HG03575 (cell line): ENCODE results near the gene VSTM2L.

Source experiments
- ATAC-seq: cut with Tn5 transposase; IDR thresholded peaks from one replicate; pipeline ENCODE4 v1.9.1; 2021; ENCODE audit not compliant: unreplicated experiment, insufficient number of reproducible peaks, low FRiP score; ENCODE audit errors: extremely low read depth

VSTM2L gene

GRCh38 chr20:37896932-37897548 is 5.9 kb upstream of the VSTM2L start:
- no peak for ATAC-seq

GRCh38 chr20:37898233-37899104 is 4.5 kb upstream of the VSTM2L start:
- ATAC-seq, result no peak

GRCh38 chr20:37899105-37900045 is 3.6 kb upstream of the VSTM2L start:
- ATAC-seq, result no peak

DNA sequence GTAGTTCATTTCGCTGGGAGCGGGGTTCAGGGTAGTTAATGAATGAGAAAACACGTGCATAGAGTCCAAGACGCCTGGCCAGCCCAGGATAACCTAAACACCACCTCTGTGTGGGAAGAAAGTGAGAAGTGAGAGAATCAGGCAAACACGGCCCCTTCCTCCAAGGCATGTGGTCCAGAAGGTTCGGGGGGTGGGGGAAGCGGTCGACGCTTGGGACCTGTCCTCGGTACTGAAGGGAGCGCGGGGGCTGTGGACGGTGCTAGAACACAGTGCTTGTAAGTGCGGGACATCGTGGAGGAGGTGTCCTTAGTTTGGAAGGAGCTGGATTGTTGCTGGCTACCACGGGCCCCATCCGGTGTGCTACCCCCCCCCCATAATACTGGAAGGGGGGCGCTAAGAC is 1.7 kb upstream of the VSTM2L start:
- ATAC-seq, result no peak

GRCh38 chr20:37901654-37902503 is 1.0 kb upstream of the VSTM2L start:
- no peak for ATAC-seq

DNA sequence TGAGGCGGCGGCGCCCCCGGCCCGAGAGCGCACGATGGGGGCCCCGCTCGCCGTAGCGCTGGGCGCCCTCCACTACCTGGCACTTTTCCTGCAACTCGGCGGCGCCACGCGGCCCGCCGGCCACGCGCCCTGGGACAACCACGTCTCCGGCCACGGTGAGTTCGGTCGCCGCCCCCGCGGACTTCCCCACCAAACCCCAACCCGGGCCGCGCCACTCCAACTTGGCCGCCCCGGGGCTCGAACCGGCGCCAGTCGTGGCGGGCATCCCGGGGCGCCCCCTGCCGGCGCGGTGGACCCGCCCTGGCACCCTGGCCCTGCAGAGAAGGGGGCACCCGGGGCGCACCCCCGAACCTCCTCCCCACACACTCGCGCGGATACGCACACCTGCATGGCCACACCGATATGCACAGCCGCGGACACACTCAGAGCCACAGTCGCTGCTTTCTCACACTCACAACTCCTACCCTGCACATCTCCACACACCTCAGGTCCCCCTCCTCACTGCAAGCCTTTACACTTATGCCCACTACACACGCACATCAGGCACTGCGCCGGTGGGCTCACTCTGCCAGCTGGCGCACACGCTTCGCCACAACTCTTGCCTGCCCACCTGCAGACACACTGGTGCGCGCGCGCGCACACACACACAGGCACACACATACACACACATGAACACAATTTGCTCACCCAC is 535 bp downstream of the VSTM2L start:
- ATAC-seq, result no peak

GRCh38 chr20:37904008-37904642 is 1.2 kb downstream of the VSTM2L start:
- ATAC-seq, result no peak

DNA sequence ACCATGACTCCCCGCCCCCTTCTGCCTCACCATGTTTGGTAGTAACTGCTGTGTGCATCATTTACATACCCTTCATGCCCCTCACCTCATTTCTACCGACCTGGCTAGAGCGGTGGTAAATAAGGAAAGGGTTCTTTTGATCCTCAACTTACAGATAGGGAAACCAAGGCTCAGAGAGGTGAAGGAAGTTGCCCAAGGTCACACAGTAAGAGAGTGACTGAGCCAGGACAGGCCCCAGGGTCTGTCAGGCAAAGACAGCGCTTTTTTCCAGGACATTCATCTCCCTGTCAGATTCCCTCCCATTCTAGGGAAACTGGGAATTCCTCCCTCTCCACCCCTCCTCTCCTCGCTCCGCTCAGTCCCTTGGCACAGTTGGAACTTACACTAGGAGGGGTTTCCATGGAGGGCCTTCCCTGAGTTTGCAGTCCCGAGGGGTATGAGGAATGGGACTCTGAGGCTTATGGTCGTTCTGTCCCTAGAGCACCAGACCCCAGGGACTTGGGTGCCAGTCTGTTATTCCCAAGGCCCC is 2.0 kb downstream of the VSTM2L start:
- ATAC-seq, result no peak

GRCh38 chr20:37905671-37906613 is 3.0 kb downstream of the VSTM2L start:
- ATAC-seq, result no peak

GRCh38 chr20:37907330-37907676 is 4.4 kb downstream of the VSTM2L start:
- no peak for ATAC-seq

GRCh38 chr20:37907677-37908401 is 4.9 kb downstream of the VSTM2L start:
- ATAC-seq, result no peak

- ATAC-seq, result no peak
These were observed 8.3 kb downstream of the VSTM2L start for GRCh38 chr20:37911261-37911660.

DNA sequence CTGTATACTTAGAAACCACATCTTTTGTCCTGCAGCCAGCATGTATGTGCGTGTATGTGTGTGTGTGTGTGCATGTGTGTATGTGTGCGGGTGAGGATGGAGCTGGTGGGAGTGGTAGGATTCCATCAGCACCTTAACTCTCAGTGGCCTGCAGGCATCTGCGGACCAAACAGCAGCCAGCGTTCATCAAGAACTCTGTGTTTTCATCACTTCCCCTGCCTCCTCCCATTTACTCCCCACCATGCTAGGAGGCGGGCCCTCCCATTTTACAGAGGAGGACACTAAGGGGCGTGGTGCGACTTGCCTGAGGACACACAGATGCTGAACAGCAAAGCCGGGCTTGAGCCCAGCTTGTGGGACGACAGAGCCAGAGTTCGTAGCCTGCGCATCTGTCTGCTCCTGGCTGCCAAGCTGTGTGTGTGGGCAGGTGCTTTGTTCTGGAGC is 8.9 kb downstream of the VSTM2L start:
- no peak for ATAC-seq

DNA sequence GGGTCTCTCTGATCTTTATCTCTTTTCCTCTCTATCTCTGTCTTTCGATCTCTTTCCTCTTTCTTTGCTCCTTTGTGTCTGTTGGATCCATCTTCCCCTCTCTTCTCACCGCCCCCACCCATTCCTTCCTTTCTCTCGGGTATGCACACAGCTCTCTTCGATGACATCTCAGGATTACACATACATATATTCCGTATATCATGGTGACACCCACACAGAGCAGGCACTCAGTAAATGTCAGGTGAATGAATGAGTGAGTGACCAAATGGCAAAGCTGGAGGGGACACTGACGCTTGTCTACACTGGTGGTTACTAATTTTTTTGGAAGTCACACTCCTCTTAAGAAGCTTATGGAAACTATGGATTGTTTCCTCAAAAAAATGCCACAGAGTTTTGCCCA is 9.9 kb downstream of the VSTM2L start:
- no peak for ATAC-seq

- ATAC-seq, result no peak
These were observed 10.8 kb downstream of the VSTM2L start for GRCh38 chr20:37913567-37914366.
